ENCODE results near the gene PLCL2. TPM values are rescaled to one million over a fixed set of nuclear protein-coding genes. Genes with fewer than 3 reads are reported as not detected.

Gene PLCL2
- total RNA-seq, 4 donors from 2014 or later = 5.1 to 12.3 (median 6.9) TPM

GRCh38 chr3:16844222-16844621 lies 40.5 kb upstream of the PLCL2 start:
- no peak for ATAC-seq
- Histone ChIP-seq H3K27ac (no peak overlapping the region), H3K36me3 (no peaks in the 10 kb centered on the region), H3K27me3 (no peaks in the 10 kb centered on the region), H3K4me3 (no peak overlapping the region), H3K4me1 (no peaks in the 10 kb centered on the region), H3K9me3 (no peaks in the 10 kb centered on the region)
- no peak for TF ChIP-seq CTCF (IDR thresholded peaks at IDR 0.05)
- TF ChIP-seq EP300 (IDR thresholded peaks at IDR 0.05) = no peak
- TF ChIP-seq POLR2AphosphoS5 (IDR thresholded peaks at IDR 0.05) = no peak
- TF ChIP-seq POLR2A (IDR thresholded peaks at IDR 0.05) = no peak
- 100% methylated on average over 2 of the region's 2 CpGs for WGBS, 2 donors (ENCODE audit: low coverage in 1 of 2)

GRCh38 chr3:16844791-16845190 lies 40.0 kb upstream of the PLCL2 start:
- 100% methylated on average over 1 of the region's 1 CpG for whole genome bisulfite sequencing, 2 donors (ENCODE audit: low coverage in 1 of 2)
- no peaks in the 10 kb centered on the region for H3K9me3 ChIP-seq
- H3K4me3 ChIP-seq = no peak overlapping the region
- no peaks in the 10 kb centered on the region for H3K36me3 ChIP-seq
- no peak for ATAC-seq
- H3K4me1 ChIP-seq = no peaks in the 10 kb centered on the region
- no peak overlapping the region for H3K27ac ChIP-seq
- TF ChIP-seq CTCF (IDR thresholded peaks at IDR 0.05) = no peak
- TF ChIP-seq POLR2A (IDR thresholded peaks at IDR 0.05) = no peak
- no peak for TF ChIP-seq POLR2AphosphoS5 (IDR thresholded peaks at IDR 0.05)
- no peak for TF ChIP-seq EP300 (IDR thresholded peaks at IDR 0.05)
- H3K27me3 ChIP-seq = no peaks in the 10 kb centered on the region

- Histone ChIP-seq H3K9me3 (no peaks in the 10 kb centered on the region), H3K4me1 (peaks cover 0 to 6% (median 0%) of the 10 kb centered on the region in 3 donors), H3K27me3 (no peaks in the 10 kb centered on the region), H3K27ac (no peak overlapping the region), H3K4me3 (no peak overlapping the region), H3K36me3 (no peaks in the 10 kb centered on the region)
- ATAC-seq = no peak
- TF ChIP-seq EP300 (IDR thresholded peaks at IDR 0.05) (no peak), POLR2A (IDR thresholded peaks at IDR 0.05) (no peak), CTCF (IDR thresholded peaks at IDR 0.05) (no peak), POLR2AphosphoS5 (IDR thresholded peaks at IDR 0.05) (no peak)
- WGBS, 2 donors (ENCODE audit: low coverage in 1 of 2) = 84 to 97% methylated on average over 5 of the region's 5 CpGs
These were observed 38.2 kb upstream of the PLCL2 start for GRCh38 chr3:16846373-16847080.

- WGBS, 2 donors (ENCODE audit: low coverage in 1 of 2) = 94 to 100% methylated on average over 1 to 2 of the region's 2 CpGs
These were observed 36.7 kb upstream of the PLCL2 start for GRCh38 chr3:16848007-16848406.

More at GRCh38 chr3:16848007-16848406, 36.7 kb upstream of the PLCL2 start:
- Histone ChIP-seq H3K9me3 (no peaks in the 10 kb centered on the region), H3K27ac (no peak overlapping the region), H3K4me3 (no peak overlapping the region), H3K36me3 (no peaks in the 10 kb centered on the region), H3K27me3 (no peaks in the 10 kb centered on the region), H3K4me1 (peaks cover 0 to 6% (median 0%) of the 10 kb centered on the region in 3 donors)
- no peak for ATAC-seq
- no peak for TF ChIP-seq POLR2AphosphoS5 (IDR thresholded peaks at IDR 0.05)
- TF ChIP-seq EP300 (IDR thresholded peaks at IDR 0.05) = no peak
- TF ChIP-seq POLR2A (IDR thresholded peaks at IDR 0.05) = no peak
- no peak for TF ChIP-seq CTCF (IDR thresholded peaks at IDR 0.05)

All from gastroesophageal sphincter (tissue), 4 donors.